Common myeloid progenitor, CD34-positive (primary cell): Measurements from ENCODE around the gene SNX11.

Source experiments
- CTCF ChIA-PET: fragments of 350-600 bp; sonication (Branson Sonifier 250); formaldehyde crosslinking; loops from one replicate; lab custom pipeline; 2021; ENCODE audit warnings: antibody characterized with exemption; lab: Charles Lee
- POLR2A ChIA-PET: fragments of 350-600 bp; sonication (Branson Sonifier 250); formaldehyde crosslinking; loops from one replicate; lab custom pipeline; 2021; ENCODE audit warnings: antibody characterized with exemption; lab: Charles Lee
- DNase-seq, 3 donors: peaks; one replicate each; pipeline versions ENCODE4 v3.0.0 to v3.0.0-alpha.2; 2013
- H3K27ac ChIP-seq, 2 experiments: 1 replicate in 1 of 2; 2 replicates in 1 of 2; pipeline ENCODE4 v1.7.0; 2013; ENCODE audit warnings: inconsistent platforms in 2 of 2, low read length in 2 of 2, mild to moderate bottlenecking in 2 of 2, low read depth in 1 of 2, moderate library complexity in 1 of 2; ENCODE audit not compliant: severe bottlenecking in 2 of 2, insufficient read depth in 1 of 2, poor library complexity in 1 of 2
- H3K27me3 ChIP-seq, 5 experiments: replicated peaks in 2 of 5; 1 replicate in 3 of 5; 2 replicates in 2 of 5; pipeline versions ENCODE4 v1.6.1 to v1.7.0; 2013; ENCODE audit warnings: low read length in 4 of 5, mild to moderate bottlenecking in 2 of 5, moderate library complexity in 2 of 5, inconsistent platforms in 1 of 5; ENCODE audit not compliant: insufficient read depth in 5 of 5, control insufficient read depth in 4 of 5
- H3K36me3 ChIP-seq, 4 experiments: 1 replicate in 2 of 4; 2 replicates in 2 of 4; pipeline versions ENCODE4 v1.6.1 to v1.7.0; 2013; ENCODE audit warnings: low read length in 3 of 4, control low read depth in 1 of 4, mild to moderate bottlenecking in 1 of 4; ENCODE audit not compliant: control insufficient read depth in 4 of 4, insufficient read depth in 4 of 4
- H3K4me1 ChIP-seq, 4 experiments: 1 replicate in 3 of 4; 2 replicates in 1 of 4; pipeline versions ENCODE4 v1.6.1 to v1.7.1; 2013; ENCODE audit warnings: low read length in 3 of 4, mild to moderate bottlenecking in 3 of 4, control low read depth in 1 of 4, inconsistent platforms in 1 of 4, moderate library complexity in 1 of 4; ENCODE audit not compliant: control insufficient read depth in 4 of 4, insufficient read depth in 4 of 4; ENCODE audit errors: control extremely low read depth in 1 of 4
- H3K4me3 ChIP-seq, 7 experiments: 1 replicate in 4 of 7; 2 replicates in 3 of 7; pipeline versions ENCODE4 v1.5.1 to v1.7.0; 2013; ENCODE audit warnings: mild to moderate bottlenecking in 7 of 7, low read length in 6 of 7, moderate library complexity in 6 of 7, inconsistent platforms in 2 of 7, low read depth in 2 of 7, control low read depth in 1 of 7; ENCODE audit not compliant: insufficient read depth in 4 of 7, control insufficient read depth in 1 of 7; ENCODE audit errors: extremely low read depth in 1 of 7
- H3K9me3 ChIP-seq, 5 experiments: 1 replicate in 4 of 5; 2 replicates in 1 of 5; pipeline versions ENCODE4 v1.6.1 to v1.7.1; 2013; ENCODE audit warnings: low read length in 4 of 5, mild to moderate bottlenecking in 2 of 5, inconsistent platforms in 1 of 5, low read depth in 1 of 5, moderate library complexity in 1 of 5; ENCODE audit not compliant: control insufficient read depth in 4 of 5, insufficient read depth in 2 of 5; ENCODE audit errors: control extremely low read depth in 1 of 5
- WGBS: methylation state at CpG from one replicate; pipeline ENCODE4 v1.1.5; 2013; ENCODE audit not compliant: insufficient coverage; 5-methylcytosine and 5-hydroxymethylcytosine counted together

The SNX11 gene

GRCh38 chr17:48093341-48094045, 14.1 kb upstream of the SNX11 start:
- H3K27ac ChIP-seq: no peak overlapping the region
- no peak for DNase-seq
- ChIA-PET POLR2A (no interaction called here), CTCF (interaction anchor here (1.0 to 7.7 kb wide), 3 partner anchors 10 to 174 kb away, joined by 4 to 87 read pairs (median 5); no protein-coding TSS in a partner anchor)
- no peaks in the 10 kb centered on the region for H3K9me3 ChIP-seq
- no peaks in the 10 kb centered on the region for H3K4me1 ChIP-seq
- no peaks in the 10 kb centered on the region for H3K27me3 ChIP-seq
- WGBS: 100% methylated on average over 5 of the region's 11 CpGs
- H3K4me3 ChIP-seq: no peak overlapping the region
- H3K36me3 ChIP-seq: peaks cover 0 to 2% (median 0%) of the 10 kb centered on the region in 4 experiments

GRCh38 chr17:48095611-48096010, 12.0 kb upstream of the SNX11 start:
- H3K27me3 ChIP-seq: no peaks in the 10 kb centered on the region
- no peak overlapping the region for H3K4me3 ChIP-seq
- 100% methylated on average over 4 of the region's 4 CpGs for WGBS
- peaks cover 4 to 7% (median 5%) of the 10 kb centered on the region in 4 experiments for H3K4me1 ChIP-seq
- no peak for DNase-seq
- no peaks in the 10 kb centered on the region for H3K9me3 ChIP-seq
- no peak overlapping the region for H3K27ac ChIP-seq
- peaks cover 0 to 2% (median 0%) of the 10 kb centered on the region in 4 experiments for H3K36me3 ChIP-seq
- POLR2A ChIA-PET: no interaction called here
- CTCF ChIA-PET: interaction anchor here (0.6 to 7.7 kb wide), 7 partner anchors 12 to 223 kb away, joined by 3 to 87 read pairs (median 4); partner anchors contain the start of gene SNX11

- ChIA-PET POLR2A (no interaction called here), CTCF (interaction anchor here (1.1 to 7.7 kb wide), 3 partner anchors 17 to 75 kb away, joined by 3 to 87 read pairs (median 4); no protein-coding TSS in a partner anchor)
- H3K9me3 ChIP-seq: no peaks in the 10 kb centered on the region
- H3K36me3 ChIP-seq: peaks cover 0 to 2% (median 0%) of the 10 kb centered on the region in 4 experiments
- whole genome bisulfite sequencing: 91% methylated on average over 10 of the region's 10 CpGs
- H3K27ac ChIP-seq: peak overlapping the region in 1 of 2 experiments; percentile 43
- H3K27me3 ChIP-seq: no peaks in the 10 kb centered on the region
- peak overlapping the region in 6 of 7 experiments; percentile 67 to 86 (median 78) for H3K4me3 ChIP-seq
- peaks cover 9 to 27% (median 23%) of the 10 kb centered on the region in 4 experiments for H3K4me1 ChIP-seq
- DNase-seq: no peak
Observed at GRCh38 chr17:48100160-48100559, 7.4 kb upstream of the SNX11 start.

DNA sequence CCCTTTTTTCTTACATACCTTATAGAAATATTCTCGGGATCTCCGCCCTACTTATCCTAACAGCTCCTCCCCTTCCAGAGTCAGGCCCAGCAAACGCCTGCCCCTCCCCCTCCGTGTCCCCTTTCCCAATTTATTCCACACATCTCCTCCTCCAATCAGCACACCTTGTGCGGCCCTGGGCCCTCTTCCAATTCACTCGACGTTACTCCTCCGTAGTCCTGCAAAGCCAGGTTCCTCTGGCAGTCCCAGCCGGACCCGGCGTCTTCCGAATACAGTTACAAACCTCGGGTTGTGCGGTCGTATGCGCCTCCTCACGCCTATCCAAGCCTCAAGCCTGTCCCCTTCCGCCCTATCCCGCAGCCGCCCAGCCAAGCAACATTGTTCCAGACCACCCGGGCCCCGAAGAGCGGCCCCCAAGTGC, 7.0 kb upstream of the SNX11 start:
- no peak for DNase-seq
- ChIA-PET CTCF (interaction anchor here (1.0 to 1.1 kb wide), 2 partner anchors 19 to 20 kb away, joined by 3 to 4 read pairs; no protein-coding TSS in a partner anchor), POLR2A (no interaction called here)
- peak overlapping the region in 1 of 2 experiments; percentile 43 for H3K27ac ChIP-seq
- H3K9me3 ChIP-seq: no peaks in the 10 kb centered on the region
- H3K4me1 ChIP-seq: peaks cover 9 to 27% (median 23%) of the 10 kb centered on the region in 4 experiments
- 2% methylated on average over 16 of the region's 23 CpGs for WGBS
- peaks cover 0 to 2% (median 0%) of the 10 kb centered on the region in 4 experiments for H3K36me3 ChIP-seq
- no peaks in the 10 kb centered on the region for H3K27me3 ChIP-seq
- H3K4me3 ChIP-seq: peak overlapping the region; percentile 46 to 86 (median 78)

DNA sequence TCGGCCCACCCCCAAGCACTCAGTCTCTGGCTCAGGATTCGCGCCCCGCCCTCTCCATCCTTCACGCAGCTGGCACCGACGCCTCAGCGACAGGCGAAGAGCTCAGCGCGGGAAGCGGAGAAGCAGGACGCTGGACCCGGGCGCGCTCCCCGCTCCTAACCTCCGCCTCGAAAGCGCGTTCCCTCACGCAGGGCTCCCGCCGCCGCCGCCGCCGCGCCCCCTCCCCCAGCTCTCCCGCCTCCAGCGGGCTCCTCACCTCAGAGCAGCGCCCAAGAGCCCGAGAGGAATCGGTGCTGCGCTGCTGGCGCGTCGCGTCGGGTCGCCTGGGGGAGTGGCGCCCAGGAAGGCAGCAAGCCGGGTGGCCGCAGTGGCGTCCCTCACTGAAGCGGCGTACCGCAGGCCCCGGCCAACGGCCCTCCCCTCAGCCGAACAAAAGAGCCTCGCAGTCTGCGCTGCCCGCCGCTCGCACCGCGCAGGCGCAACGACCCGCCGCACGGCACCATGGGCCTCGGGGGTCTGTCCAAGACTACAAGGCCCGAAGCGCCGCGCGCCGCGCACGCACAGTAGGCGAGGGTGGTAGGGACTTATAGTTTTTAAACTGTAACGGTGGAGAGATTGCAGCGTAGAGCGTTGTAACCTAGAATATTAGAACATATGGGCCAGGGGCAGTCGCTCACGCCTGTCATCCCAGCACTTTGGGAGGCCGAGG, 6.4 kb upstream of the SNX11 start, which contains the start of gene CBX1:
CBX1 (minus strand) TSS at position 467 of the 709 bp plus-strand sequence. CDS start 24,474 bp downstream, outside the sequence.
- Histone ChIP-seq H3K27ac (peak within 1 kb of the TSS in 1 of 2 experiments; percentile 43), H3K4me3 (peak within 1 kb of the TSS; percentile 46 to 86 (median 78)), H3K36me3 (peaks cover 0 to 2% (median 0%) of the 10 kb centered on the region in 4 experiments), H3K9me3 (no peaks in the 10 kb centered on the region), H3K27me3 (no peaks in the 10 kb centered on the region), H3K4me1 (peaks cover 10 to 29% (median 24%) of the 10 kb centered on the region in 4 experiments)
- ChIA-PET POLR2A (no interaction called here), CTCF (interaction anchor here (1.0 to 1.1 kb wide), 2 partner anchors 18 to 21 kb away, joined by 3 to 4 read pairs; no protein-coding TSS in a partner anchor)
- DNase-seq: peak; percentile 87 to 93 (median 93)
- WGBS: 0% methylated on average over 63 of the region's 79 CpGs

DNA sequence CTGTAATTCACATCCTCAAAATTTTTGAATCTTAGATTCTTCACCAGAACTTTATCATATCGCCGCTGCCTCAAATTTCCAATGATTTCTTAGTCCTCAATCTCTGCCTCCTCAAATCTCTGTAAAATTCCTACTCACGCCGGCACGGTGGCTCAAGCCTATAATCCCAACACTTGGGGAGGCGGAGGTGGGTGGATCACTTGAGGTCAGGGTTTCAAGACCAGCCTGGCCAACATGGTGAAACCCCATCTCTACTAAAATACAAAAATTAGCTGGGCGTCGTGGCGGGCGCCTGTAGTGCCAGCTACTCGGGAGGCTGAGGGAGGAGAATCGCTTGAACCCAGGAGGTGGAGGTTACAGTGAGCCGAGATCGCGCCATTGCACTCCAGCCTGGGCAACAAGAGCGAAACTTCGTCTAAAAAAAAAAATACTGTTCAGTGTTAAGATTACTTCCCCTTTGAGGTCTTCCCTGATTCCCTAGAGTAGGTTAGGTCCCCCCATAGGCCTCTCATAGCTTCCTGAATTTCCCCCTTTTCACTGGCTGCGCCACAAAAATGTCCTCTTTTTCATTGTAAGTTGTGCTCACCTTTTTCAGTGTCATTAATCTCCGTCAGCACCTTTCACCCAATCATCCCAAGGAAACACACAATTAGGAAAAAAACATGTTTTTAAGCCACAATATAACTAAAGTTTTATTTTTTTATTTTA, 5.4 kb upstream of the SNX11 start:
- no peaks in the 10 kb centered on the region for H3K9me3 ChIP-seq
- WGBS: 44% methylated on average over 12 of the region's 19 CpGs
- H3K27ac ChIP-seq: no peak overlapping the region
- H3K36me3 ChIP-seq: no peaks in the 10 kb centered on the region
- CTCF ChIA-PET: interaction anchor here (1.0 kb wide), 1 partner anchor 14 kb away, joined by 3 read pairs; no protein-coding TSS in a partner anchor
- POLR2A ChIA-PET: interaction anchor here (0.6 kb wide), 1 partner anchor 26 kb away, joined by 3 read pairs; no protein-coding TSS in a partner anchor
- peaks cover 13 to 39% (median 31%) of the 10 kb centered on the region in 4 experiments for H3K4me1 ChIP-seq
- DNase-seq: peak in 1 of 3 donors; percentile 22
- H3K27me3 ChIP-seq: no peaks in the 10 kb centered on the region
- peak overlapping the region in 2 of 7 experiments; percentile 45 to 86 for H3K4me3 ChIP-seq
